Stimulated activated CD4-positive, alpha-beta T cell treated with anti-CD3 and anti-CD28 coated beads, TNF-alpha, amount 100 ng/mL, for 1 hour (primary cell): ENCODE measurements around the gene THADA.
"Not testable (repeated sequence)": the region's sequence is repeated elsewhere in the genome, so short reads cannot be mapped to it uniquely, and the experiment has no call there.

Source experiments
- DNase-seq, 3 donors: peaks; one replicate each; pipeline ENCODE4 v3.0.0-alpha.2; 2020; ENCODE audit warnings: low read depth in 3 of 3, low spot score in 1 of 3

Gene THADA

DNA sequence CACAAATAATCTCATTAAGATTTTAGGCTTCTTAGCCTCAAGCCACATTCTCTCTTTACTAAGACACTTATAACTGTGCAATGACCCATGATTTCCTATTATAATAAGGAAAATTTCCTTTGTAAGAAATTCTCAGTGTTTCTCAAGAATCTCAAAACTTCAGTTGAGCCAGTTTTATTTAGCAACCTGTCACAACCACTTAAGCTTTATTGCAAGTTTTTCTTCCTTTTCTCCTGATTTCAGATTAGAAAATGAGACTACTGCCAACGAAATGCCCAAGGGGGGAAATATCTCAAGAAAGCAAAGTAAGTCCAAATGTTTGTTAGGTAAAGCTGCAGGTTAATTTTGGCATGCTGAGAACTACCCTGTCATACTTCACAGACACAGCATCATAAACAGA, 178.5 kb downstream of the THADA start:
- DNase-seq: no peak

- DNase-seq: no peak
Observed at GRCh38 chr2:43415592-43415991, 180.2 kb downstream of the THADA start.

DNA sequence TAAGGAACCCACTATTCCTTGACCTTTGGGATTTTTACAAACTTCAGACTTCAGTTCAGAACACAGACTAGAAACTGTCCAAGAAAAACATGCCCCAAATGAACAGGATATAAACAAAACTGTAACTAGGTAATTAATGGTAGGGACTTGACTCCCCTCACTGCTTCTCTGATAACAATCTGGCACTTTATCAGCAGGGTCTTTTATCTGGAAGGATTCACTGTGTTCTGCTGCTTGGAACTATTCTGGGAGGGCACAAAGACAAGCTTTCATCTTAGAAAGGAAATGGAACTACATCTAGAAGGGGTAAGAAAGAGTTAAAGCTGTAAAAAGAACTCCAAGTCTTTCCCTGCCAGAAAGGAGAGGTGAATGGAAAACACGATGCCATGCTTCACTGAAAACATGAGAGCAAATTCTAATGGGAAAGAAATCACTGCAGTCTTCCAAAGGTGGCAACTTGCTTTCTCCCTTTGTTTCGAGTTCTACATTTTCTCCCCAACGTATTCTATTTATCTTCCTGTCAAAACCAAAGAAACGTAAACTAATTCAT, 181.2 kb downstream of the THADA start:
- no peak for DNase-seq

- no peak for DNase-seq
Observed at GRCh38 chr2:43414033-43414432, 181.8 kb downstream of the THADA start.

DNA sequence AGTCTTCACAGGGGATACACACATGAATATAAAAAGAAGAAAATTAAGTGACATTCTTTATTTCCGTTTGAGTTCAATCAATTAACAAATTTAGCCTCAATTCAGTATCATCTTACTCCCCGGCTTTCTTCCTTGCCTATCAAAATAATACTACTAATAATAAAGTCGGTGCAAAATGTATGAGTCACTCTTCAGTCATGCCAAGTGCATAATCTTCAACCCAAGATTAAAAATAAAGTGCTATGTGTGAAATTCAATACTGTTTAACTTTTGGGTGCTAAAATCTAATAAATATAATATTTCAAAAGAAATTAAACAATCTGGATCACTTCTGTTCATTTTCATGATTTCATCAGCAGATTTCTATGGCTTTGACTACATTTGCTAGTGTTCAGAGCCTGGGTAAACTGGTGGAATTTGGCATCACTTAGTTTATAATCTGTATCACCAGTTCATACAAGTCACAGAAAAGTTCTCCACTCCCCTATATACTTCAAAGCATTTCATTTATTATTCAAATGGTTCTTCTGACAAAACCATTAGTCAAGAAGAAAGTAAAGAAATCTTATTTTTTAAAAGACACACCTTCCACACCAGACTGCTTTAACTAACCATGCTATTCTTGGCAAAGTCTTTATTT, 183.6 kb downstream of the THADA start:
- no peak for DNase-seq

DNA sequence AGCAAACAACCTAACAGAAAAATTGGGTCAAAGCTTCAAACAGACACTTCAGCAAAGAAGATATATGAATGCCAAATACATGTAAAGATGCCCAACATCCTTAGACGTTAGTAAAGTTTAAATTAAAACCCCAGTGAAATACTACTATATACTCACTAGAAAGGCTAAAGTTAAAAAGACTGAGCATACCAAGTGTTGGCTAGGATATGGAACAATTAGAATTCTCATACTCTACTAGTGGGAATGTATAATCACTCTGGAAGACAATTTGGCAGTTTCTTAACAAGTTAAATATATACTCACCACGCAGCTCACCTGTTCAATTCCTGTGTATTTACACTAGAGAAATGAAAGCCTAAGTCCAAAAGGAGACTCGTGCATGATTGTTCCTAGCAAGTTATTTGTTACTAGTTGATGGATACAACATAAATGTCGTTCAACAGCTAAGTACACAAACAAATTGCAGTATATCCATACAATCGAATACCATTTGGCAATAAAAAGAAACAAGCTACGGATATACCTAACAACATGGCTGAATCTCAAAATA, 185.7 kb downstream of the THADA start:
- no peak for DNase-seq

DNA sequence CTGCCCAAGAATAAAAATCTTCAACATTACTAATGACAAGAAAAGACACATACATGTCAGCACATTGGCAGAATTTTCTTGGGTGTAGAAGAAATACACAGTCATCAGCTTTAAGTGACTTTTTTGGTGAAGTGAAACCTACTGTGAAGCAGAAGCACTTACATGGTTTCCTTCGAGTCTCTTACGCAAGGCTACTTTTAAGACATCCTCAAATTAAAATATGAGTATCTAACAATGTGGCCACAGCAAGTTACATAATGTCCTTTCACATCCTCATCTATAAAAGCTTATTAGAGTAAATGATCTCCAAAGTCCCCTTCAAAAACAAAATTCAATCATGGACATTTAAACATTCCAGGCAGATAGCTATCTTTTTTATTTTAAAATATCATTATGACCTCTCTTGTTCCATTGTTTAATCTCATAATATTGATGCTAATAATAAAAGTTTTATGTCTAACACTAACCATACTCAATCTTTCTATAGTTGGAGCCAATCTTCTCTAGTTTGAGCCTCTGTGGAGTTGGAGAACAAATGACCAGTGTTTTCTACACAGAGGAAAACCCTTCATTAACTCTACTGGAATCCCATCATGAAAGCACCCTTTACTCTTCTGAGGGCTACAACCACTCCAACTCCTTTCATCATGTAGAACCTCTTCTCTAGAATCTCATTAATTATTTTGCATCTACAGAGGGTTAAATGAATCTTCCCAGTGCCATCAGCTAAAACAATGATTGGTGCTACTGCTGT, 187.3 kb downstream of the THADA start:
- no peak for DNase-seq

- DNase-seq: no peak
Observed at GRCh38 chr2:43407935-43408334, 187.9 kb downstream of the THADA start.

DNA sequence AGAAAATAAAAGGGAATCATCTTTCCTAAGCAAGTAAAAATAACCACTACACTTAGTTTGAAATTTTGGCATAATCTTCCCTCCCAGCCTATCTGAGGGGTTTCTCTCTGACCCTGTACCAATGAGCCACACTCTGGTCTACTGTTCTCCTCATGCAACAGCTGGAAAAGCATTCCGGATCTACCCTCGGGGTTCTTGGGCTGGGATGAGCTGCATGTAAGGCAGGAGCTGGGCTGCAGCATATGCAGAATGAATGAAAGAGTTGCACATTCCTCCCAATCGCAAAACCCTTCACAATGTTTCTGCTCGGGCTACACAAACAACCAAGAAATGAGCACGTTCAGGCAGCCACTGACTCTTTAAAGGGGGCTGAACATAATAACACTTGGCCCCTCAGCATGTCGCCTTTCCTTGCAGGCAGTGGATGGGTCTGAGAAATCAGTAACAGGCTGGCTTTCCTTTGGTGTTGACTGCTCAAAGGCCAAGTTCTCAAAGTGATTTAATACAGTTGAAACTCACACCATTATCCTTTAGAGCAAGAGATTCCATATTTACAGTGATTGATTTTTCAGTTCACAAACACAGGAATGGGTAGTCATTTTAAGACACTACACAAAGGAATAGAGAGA, 189.1 kb downstream of the THADA start:
- DNase-seq: no peak

GRCh38 chr2:43405829-43406228, 190.0 kb downstream of the THADA start:
- no peak for DNase-seq

DNA sequence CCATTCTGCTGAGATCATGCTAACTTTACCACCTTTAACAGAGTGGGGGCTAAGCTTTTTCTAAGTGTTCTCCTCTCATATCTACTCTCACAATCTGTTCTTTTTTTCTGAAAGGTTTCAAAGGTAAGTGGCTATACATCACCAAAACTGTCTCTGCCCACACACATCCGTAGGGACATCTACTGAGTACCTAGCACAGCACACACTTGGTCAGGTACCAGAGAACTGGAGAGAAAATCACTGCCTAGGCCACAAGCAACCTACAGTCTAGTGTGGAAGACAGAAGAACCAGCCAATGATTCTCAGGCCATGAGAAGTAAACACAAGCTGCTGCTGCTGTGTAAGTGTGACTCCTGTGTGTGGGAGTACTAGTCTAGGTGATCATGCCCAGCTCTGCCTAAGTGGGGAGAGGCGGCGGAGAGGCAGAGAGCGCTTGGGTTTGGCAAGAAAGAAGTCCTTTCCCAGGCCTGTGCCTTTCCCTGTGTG, 193.3 kb downstream of the THADA start:
- DNase-seq: no peak

- no peak for DNase-seq
Observed at GRCh38 chr2:43402002-43402401, 193.8 kb downstream of the THADA start.

DNA sequence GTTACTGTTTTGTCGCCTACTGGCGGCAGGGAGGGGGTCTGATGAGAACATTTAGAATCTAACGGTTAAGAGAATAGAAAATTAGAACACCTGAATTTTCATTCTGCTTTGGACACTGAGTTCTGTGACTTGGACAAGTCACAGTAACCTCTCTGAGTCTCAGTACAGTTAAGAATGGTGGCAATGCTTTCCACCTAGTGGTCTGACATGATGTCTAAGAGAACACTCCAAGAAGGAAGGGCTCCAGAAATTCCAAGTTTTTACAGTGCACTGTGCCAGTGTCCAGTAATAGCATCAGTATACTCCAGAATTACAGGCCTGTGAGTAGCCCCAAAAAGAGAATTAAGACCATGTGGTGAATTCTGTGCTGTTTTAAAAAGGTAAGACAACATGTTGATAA, 195.3 kb downstream of the THADA start:
- DNase-seq: no peak

- no peak for DNase-seq
Observed at GRCh38 chr2:43399515-43400264, 196.1 kb downstream of the THADA start.

DNA sequence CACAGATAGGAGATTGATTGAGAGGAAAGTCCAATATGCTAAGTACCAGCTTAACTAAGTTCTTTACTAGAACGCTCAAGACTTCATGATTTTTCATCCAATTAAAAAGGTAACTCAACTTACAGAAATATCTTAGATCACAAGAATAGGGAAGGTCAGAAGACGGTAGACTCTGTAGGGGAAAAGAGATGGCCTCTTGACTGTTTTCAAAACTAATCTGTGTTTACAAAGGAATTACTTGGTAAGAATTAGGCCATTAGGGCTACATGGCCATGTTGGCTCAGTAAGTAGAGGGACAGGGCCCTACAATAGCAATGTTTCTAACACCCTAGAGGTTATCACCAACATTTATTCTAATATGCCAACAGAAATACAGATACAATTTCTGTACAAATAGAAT, 196.7 kb downstream of the THADA start:
- DNase-seq: no peak

GRCh38 chr2:43397821-43398220, 198.0 kb downstream of the THADA start:
- no peak for DNase-seq

GRCh38 chr2:43397411-43397810, 198.4 kb downstream of the THADA start:
- DNase-seq: no peak

GRCh38 chr2:43396344-43396743, 199.5 kb downstream of the THADA start:
- DNase-seq: not testable (repeated sequence)

- no peak for DNase-seq
Observed at GRCh38 chr2:43393918-43394317, 201.9 kb downstream of the THADA start.

DNA sequence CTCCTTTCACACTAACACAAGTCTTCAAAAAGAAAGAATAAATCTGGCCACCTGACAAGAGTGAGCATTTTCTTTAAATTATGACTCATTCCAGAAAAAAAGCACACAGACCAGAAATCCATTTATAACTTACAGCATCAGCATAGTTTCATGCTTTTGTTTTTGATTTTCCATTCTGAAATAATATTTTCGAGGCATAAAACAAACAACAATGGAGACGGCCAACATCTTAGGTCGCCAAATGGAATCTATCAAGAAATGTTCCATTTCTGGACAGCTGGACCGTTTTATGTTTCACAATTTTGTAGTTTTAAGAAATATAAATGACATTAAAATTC, 204.0 kb downstream of the THADA start:
- no peak for DNase-seq

DNA sequence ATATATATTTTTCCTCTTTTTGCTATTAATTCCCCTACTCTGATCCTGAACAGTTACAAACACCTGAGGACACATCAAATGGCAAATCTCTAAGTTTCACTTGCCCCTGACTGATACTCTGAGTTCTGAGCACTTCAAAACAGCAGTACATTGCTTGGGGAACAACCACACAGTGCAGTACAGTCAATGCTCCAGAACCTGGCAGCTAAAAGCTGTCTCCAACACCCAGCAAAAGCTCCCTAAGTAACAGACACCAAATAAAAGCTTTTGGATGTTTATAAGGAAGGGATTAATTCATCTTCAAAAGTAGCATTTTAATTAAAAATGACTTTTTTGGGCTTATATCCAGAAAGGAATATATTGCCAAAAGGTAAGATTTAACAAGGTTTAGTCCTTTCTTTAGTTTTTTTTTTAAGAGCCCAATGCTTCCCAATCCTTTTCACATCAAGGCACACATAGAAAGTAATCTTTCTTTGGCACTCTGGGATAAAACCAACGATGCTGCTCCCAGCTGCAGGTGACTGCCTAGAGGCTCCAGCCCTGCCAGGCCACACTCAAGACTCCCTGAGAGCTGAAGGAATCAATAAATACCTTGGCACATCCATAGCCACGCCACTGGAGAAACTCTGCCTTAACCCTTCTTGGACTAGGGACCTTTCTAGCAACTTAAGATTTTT, 204.5 kb downstream of the THADA start:
- DNase-seq: no peak
